HG03108 (cell line): Measurements from ENCODE around the gene PARK7.

Experiments used
- ATAC-seq: cut with Tn5 transposase; IDR thresholded peaks from one replicate; pipeline ENCODE4 v1.9.1; 2021; ENCODE audit warnings: moderate library complexity; ENCODE audit not compliant: unreplicated experiment

Gene PARK7

GRCh38 chr1:8006037-8006963 is 44.8 kb downstream of the PARK7 start:
- no peak for ATAC-seq

GRCh38 chr1:8009043-8010002 is 47.8 kb downstream of the PARK7 start:
- no peak for ATAC-seq

- ATAC-seq, result no peak
Observed at GRCh38 chr1:8010080-8010664, 48.7 kb downstream of the PARK7 start.

GRCh38 chr1:8011016-8011415 is 49.5 kb downstream of the PARK7 start:
- no peak for ATAC-seq

- ATAC-seq, result no peak
Observed at GRCh38 chr1:8011923-8012858, 50.7 kb downstream of the PARK7 start.

GRCh38 chr1:8012955-8013354 is 51.4 kb downstream of the PARK7 start:
- ATAC-seq, result no peak

GRCh38 chr1:8013399-8013798 is 51.9 kb downstream of the PARK7 start:
- ATAC-seq, result no peak

GRCh38 chr1:8013800-8014199 is 52.3 kb downstream of the PARK7 start:
- ATAC-seq, result no peak

- no peak for ATAC-seq
Observed at GRCh38 chr1:8014381-8014988, 53.0 kb downstream of the PARK7 start.

GRCh38 chr1:8015036-8015808 is 53.7 kb downstream of the PARK7 start:
- ATAC-seq, result no peak

- ATAC-seq, result no peak
Observed at GRCh38 chr1:8015809-8016165, 54.3 kb downstream of the PARK7 start.

GRCh38 chr1:8016210-8016894 is 54.8 kb downstream of the PARK7 start:
- ATAC-seq, result no peak

GRCh38 chr1:8016895-8017241 is 55.4 kb downstream of the PARK7 start:
- no peak for ATAC-seq

- no peak for ATAC-seq
Observed at GRCh38 chr1:8017495-8018197, 56.1 kb downstream of the PARK7 start.

GRCh38 chr1:8018492-8019228 is 57.1 kb downstream of the PARK7 start:
- no peak for ATAC-seq

GRCh38 chr1:8019229-8019620 is 57.7 kb downstream of the PARK7 start:
- no peak for ATAC-seq

- ATAC-seq, result no peak
Observed at GRCh38 chr1:8020032-8020431, 58.5 kb downstream of the PARK7 start.
